GM21390 (cell line): ENCODE data around the gene PAFAH2.

Experiments used
- ATAC-seq: cut with Tn5 transposase; IDR thresholded peaks from one replicate; pipeline ENCODE4 v1.9.1; 2021; ENCODE audit not compliant: unreplicated experiment

The PAFAH2 gene

GRCh38 chr1:26031611-26032220, 33.9 kb upstream of the PAFAH2 start:
- ATAC-seq: no peak

- no peak for ATAC-seq
These were observed 33.3 kb upstream of the PAFAH2 start for GRCh38 chr1:26031196-26031595.

DNA sequence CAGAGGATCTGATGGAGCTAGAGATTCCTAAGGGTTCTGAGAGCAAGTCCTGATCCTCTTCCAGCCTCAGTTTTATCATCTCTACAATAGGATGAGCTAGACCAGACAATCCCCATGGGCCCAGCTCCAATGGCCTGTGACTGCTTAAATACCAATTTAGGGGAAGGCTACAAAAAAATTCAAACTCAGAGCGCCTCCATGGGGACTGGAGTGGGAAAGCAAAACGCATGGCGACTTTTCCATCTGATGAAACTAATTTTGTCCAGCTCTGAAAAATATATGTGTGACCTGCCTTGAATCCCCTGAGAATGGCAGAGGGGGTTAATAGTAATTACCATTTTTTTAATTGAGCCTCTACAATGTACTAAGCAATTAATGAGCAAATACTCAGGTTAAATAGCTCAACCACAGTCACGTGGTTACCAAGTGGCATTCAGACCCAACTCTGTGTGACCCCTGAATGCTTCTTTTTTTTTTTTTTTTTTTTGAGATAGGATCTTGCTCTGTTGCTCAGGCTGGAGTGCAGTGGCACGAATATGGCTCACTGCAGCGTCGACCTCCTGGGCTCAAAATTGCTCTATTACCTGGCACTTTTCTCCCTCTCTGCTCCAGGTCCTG, 32.1 kb upstream of the PAFAH2 start:
- no peak for ATAC-seq

DNA sequence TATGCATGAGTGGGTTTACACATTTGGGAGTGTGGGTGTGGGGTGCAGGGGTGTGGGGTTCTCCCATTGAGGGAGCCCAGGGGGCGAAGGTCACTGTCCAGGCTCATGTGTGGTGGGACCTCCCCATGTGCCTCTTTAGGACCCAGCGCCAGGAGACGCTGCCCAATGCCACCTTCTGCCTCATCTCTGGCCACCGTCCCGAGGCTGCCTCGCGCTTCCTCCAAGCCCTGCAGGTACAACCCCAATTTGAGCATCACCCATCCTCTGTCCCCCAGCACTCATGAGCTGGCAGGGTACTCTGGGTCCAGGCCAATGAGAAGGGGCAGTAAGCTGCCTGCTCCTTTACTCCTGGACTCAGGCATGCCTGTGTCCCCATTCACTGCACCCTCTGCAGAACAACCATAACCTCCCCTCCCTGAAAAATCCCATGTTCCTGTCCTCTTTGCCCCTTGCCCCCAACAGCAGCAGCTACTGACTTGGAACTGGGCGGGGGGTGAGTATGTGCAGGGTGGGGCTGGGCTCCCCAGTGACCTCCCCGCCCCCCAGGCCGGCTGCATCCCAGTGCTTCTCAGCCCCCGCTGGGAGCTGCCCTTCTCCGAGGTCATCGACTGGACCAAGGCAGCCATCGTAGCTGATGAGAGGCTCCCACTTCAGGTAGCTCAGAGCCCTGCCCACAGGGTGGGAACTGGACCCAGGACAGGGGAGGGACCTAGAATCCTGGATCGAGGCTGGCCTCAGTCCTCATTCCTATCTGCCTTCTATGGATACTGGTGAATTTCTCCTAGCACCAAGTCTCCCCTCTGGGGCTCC, 31.4 kb upstream of the PAFAH2 start:
- ATAC-seq: no peak

- ATAC-seq: no peak
These were observed 30.7 kb upstream of the PAFAH2 start for GRCh38 chr1:26028490-26028980.

DNA sequence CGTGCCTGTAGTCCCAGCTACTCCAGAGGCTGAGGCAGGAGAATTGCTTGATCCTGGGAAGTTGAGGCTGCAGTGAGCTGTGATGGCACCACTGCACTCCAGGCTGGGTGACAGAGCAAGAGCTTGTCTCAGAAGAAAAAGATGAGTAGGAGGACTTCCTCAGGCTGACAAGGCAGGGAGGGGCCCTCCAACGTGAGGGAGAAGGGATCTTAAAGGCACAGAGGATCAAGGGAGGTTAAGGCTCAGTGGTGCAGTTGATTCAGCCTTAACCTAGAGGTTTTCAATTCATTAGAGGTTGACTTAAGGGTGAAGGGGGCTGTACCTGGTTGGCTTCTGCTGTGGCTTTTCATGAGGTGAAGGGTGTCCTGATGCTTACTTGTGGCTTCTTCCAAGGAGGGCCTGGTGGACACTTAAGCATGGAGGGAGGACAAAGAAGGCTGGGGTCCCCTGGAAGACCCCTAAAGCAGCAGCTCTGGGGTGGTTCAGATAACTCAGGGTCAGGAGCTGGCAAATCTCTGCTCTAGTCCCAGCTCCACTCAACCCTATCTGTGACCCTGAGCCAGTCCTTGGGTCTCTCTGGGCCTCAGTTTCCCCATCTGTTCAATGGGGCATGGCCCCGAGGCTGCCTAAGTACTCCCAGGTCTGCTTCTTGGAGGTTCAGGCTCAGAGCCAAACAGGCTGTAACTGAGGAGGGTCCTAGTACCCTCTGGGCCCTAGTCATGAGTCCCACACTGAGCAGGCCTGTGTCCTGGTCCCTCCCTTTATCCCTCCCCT, 30.0 kb upstream of the PAFAH2 start:
- no peak for ATAC-seq

- no peak for ATAC-seq
These were observed 27.7 kb upstream of the PAFAH2 start for GRCh38 chr1:26025517-26025916.

GRCh38 chr1:26025060-26025459, 27.2 kb upstream of the PAFAH2 start:
- ATAC-seq: no peak

DNA sequence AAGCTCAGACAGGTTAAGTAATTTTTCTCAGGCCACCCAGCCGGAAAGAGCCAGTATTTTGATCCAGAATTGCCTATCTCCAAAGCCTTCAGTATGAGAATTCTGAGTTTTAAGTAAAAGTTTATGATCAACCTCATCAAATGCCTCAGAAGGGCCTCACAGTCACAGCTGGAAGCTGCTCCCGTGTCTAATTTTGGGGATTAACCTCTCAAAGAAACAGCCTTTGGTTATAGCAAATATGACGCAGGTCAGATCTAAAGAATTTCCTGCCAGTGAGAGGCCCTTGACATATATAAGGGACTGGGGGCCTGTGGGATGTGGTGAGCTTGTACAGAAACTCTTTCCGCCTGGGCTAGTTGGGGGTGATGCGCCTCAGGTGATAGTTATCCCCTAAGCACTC, 26.0 kb upstream of the PAFAH2 start:
- ATAC-seq: no peak

GRCh38 chr1:26023009-26023408, 25.1 kb upstream of the PAFAH2 start:
- ATAC-seq: no peak

GRCh38 chr1:26022404-26022779, 24.5 kb upstream of the PAFAH2 start:
- ATAC-seq: no peak

GRCh38 chr1:26021647-26022403, 24.0 kb upstream of the PAFAH2 start, which contains the start of gene EXTL1:
EXTL1 (plus strand) TSS chr1:26021775; CDS start chr1:26022647, 872 bp downstream.
- no peak for ATAC-seq

DNA sequence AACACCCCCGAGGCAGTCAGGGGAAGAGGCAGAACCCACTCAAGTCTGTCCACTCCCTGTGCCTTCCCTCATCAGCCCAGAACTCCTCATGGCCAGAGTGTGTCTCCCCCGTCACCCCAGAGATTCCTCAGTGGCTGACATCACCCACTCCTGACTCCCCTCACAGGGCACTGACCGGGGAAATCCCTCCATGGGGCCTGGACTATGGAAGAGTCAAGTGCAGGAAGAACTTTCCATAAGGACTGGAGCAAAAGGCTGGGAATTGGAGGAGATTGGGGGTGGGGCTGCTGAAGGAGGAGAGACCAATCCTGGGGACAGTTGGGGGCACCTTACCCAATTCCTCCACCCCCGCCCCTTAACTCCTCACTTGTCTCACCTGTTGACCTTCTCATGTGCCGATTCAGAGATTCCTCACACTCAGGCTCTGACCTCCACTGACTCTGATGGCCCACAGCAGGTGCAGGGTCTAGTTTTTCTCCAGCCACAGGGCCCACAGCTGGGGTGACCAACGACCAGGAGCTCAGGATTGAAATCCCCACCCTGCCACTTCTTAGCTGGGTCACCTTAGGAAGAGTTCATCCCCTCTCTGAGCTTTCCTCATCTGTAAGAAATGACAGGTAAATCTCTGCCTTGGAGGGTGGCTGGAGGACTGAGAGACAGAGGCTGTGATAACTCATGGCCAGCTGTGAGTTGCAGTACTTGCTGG, 23.2 kb upstream of the PAFAH2 start:
- no peak for ATAC-seq

GRCh38 chr1:26020330-26020768, 22.5 kb upstream of the PAFAH2 start:
- ATAC-seq: no peak

- no peak for ATAC-seq
These were observed 21.9 kb upstream of the PAFAH2 start for GRCh38 chr1:26019641-26020315.

GRCh38 chr1:26017606-26018005, 19.7 kb upstream of the PAFAH2 start:
- ATAC-seq: no peak

GRCh38 chr1:26016953-26017545, 19.2 kb upstream of the PAFAH2 start:
- no peak for ATAC-seq

- no peak for ATAC-seq
These were observed 18.5 kb upstream of the PAFAH2 start for GRCh38 chr1:26016258-26016952.
